NCI-H1417 (cell line): ENCODE measurements around the gene SPATA31A3.
"Not testable (repeated sequence)": the region's sequence is repeated elsewhere in the genome, so short reads cannot be mapped to it uniquely, and the experiment has no call there.

Experiments used
- DNase-seq, 3 experiments: peaks; one replicate each; lab custom pipeline; 2025; lab: John Stamatoyannopoulos, UW

The SPATA31A3 gene

DNA sequence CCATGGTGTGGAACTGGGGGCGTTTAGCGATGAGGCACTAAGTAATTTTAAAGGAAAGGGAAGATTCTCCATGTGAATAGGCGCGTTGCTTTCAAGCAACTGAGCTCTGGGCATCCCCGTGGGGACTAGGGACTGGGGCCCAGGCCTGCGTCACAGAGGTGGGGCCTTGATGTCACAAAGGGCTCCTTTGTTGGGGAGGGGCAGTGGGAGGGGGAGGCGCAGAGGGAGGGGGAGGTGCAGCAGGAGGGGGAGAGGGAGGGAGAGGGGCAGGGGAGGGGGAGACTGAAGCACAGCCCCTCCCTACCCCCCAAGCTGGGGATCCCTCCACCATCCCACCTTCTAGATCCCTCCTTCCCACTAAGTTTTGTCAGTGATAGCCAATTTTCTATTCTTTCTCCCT is at the start of gene SPATA31A3:
Gene SPATA31A3 (minus strand): TSS at position 101 of the 400 bp plus-strand sequence. CDS start 29 bp downstream, at position 72.
- DNase-seq: not testable (repeated sequence)

DNA sequence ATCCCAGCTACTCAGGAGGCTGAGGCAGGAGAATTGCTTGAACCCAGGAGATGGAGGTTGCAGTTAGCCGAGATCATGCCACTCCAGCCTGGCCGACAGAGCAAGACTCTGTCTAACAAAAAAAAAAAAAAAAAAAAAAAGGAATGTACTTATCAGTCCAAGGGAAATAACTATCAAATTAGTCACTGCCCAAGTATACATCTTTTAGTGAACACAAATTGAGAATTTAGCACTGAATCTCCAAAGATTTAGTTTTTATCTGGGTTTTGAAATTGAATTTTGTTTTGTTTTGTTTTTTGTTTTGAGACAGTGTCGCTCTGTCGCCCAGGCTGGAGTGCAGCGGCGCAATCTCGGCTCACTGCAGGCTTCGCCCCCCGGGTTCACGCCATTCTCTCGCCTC is 39.8 kb downstream of the SPATA31A3 start:
- DNase-seq: not testable (repeated sequence)

DNA sequence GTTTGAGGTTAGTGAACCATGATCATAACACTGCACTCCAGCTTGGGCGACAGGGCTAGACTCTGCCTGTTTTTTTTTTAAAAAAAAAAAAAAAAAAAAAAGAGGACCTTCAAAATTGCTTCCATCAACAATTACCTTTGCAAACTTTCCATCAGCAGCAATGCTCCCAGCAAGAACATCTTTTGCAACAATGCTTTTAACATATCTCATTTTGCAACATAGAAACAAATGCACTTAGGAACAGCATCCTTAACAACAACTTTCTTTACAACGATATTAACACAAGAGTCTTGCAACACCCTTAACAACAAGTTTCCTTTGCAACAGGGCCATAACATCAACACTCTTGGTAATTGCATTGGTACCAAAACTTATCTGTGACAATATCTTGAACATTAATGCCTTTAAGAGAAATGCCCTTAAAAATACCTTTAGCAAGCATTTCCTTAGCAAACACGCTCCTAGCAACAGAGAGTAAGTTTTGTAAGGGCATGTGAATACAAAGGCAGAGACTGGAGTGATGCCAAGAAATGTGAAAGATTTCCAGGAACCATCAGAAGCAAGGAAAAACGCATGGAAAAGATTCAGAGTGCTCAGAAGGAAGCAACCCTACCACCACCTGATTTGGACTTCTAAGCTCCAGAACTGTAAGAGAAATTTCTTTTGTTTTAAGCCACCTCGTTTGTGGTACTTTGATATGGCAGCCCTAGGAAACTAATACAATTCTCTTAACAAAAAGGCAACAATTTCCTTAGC is 49.8 kb downstream of the SPATA31A3 start:
- DNase-seq: not testable (repeated sequence)

DNA sequence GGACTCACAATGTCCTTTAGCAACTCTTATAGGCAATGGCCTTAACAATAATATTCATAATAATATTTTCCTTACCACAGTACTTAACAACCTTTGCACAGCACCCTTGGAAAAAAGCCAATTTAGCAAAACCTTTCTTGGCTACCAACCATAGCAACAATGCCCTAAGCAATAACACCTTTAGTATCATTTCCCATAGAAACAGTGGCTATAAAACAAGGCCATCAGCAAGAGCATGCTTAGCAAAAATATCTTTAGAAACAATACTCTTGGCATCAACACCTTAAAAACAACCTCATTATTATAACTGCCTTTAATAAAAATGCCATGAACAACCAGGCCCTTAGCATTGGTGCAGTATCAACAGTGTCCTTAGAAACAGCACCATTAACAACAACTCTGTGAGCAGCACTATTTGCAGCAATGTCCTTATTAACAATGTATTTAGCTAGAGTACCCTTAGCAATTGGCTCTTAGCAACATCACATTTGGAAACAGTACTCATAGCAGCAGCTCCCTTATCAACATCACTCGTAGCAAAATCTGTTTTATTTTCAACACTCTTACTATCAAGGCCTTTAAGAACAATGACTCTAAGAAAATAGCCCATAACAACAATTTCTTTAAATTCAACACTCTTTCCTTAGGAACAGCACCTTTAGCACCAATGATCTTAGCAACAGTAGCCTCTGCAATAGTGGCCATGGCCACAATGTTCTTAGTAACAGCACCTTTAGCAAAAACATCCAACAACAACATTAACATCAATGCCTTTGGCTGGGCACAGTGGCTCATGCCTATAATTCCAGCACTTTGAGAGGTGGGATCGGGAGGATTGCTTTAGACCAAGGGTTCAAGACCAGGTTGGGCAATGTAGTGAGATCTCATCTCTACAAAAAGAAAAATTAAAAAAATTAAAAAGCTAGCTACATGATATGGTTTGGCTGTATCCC is 52.2 kb downstream of the SPATA31A3 start:
- DNase-seq: not testable (repeated sequence)

DNA sequence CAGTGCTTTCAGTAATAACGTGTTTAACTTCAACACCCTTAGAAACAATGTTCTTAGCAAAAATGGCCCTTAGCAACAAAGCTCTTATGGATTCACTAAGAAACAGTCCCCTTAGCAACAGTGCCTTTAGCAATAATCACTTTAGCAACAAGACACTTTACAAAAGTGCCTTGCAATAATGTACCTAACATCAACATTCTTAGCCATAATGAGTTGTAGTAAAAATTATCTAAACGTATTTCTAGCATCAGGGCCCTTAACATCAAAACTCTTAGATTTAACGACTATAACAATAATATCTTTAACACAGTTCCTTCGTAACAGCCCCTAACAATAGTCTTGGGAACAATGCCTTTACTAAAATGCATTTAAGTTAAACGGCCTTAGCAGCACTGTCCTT is 54.0 kb downstream of the SPATA31A3 start:
- not testable (repeated sequence) for DNase-seq

DNA sequence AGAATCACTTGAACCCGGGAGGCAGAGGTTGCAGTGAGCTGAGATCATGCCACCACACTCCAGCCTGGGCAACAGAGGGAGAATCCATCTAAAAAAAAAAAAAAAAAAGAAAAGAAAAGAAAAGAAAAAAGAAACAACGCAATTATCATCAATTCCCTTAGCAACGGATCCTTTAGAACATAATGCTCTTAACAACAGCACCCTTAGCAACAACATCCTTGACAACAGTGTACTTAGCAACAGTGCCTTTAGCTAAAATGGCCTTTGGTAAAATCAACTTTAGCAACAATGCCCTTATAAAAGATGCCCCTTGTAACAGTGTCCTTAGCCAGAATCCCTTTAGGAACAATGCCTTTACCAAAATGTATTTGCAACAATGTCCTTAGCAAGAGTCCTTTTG is 54.7 kb downstream of the SPATA31A3 start:
- not testable (repeated sequence) for DNase-seq
